Measurements from ENCODE around the gene GLA.

The GLA gene

GRCh38 chrX:101365301-101365795, 42.4 kb downstream of the GLA start:
- Histone ChIP-seq H3K4me3 (ENCODE audit: low read depth, low read length) (no peak overlapping the region), H3K4me1 (ENCODE audit: control insufficient read depth, insufficient read depth, low read length) (peaks cover 2% of the 10 kb centered on the region; the same call in 1 of the 2 replicates), H3K9me3 (ENCODE audit: control insufficient read depth, insufficient read depth, low read depth, low read length) (no peaks in the 10 kb centered on the region), H3K27ac (ENCODE audit: extremely low read depth, low read depth, low read length) (no peak overlapping the region), H3K36me3 (ENCODE audit: control insufficient read depth in 2 of 2, insufficient read depth in 1 of 2, low read length in 2 of 2) (no peaks in the 10 kb centered on the region)
- no peak for TF ChIP-seq ZNF501 (tag by site-specific recombination; IDR thresholded peaks at IDR 0.05)
- no peak for TF ChIP-seq ZBTB8A (tag by site-specific recombination; IDR thresholded peaks at IDR 0.05)
- TF ChIP-seq OVOL3 (tag by site-specific recombination; IDR thresholded peaks at IDR 0.05), result no peak
- TF ChIP-seq ZFHX2 (tag by site-specific recombination; conservative IDR thresholded peaks at IDR 0.05), result no peak
- TF ChIP-seq KLF9 (tag by site-specific recombination; IDR thresholded peaks at IDR 0.05; ENCODE audit: low read depth), result no peak
- TF ChIP-seq ZNF202 (tag by site-specific recombination; IDR thresholded peaks at IDR 0.05; ENCODE audit: borderline replicate concordance), result no peak
- TF ChIP-seq ZNF394 (tag by site-specific recombination; IDR thresholded peaks at IDR 0.05; ENCODE audit: borderline replicate concordance), result no peak
- TF ChIP-seq ZNF398 (tag by site-specific recombination; IDR thresholded peaks at IDR 0.05), result no peak
- no peak for TF ChIP-seq ZNF529 (tag by site-specific recombination; IDR thresholded peaks at IDR 0.05; ENCODE audit: insufficient replicate concordance)
- no peak for TF ChIP-seq ZNF837 (tag by site-specific recombination; IDR thresholded peaks at IDR 0.05)
- no peak for TF ChIP-seq ZNF266 (tag by site-specific recombination; IDR thresholded peaks at IDR 0.05; ENCODE audit: low read depth)
- no peak for TF ChIP-seq ZNF514 (tag by site-specific recombination; IDR thresholded peaks at IDR 0.05)
- no peak for TF ChIP-seq ZNF157 (tag by site-specific recombination; IDR thresholded peaks at IDR 0.05)
- no peak for TF ChIP-seq HOXA7 (CRISPR knock-in tag; IDR thresholded peaks at IDR 0.05; ENCODE audit: borderline replicate concordance)
- TF ChIP-seq ZNF654 (tag by site-specific recombination; IDR thresholded peaks at IDR 0.05; ENCODE audit: low read depth), result no peak
- no peak for TF ChIP-seq BCL11B (tag by site-specific recombination; IDR thresholded peaks at IDR 0.05; ENCODE audit: low read depth)
- TF ChIP-seq ZNF121 (tag by site-specific recombination; IDR thresholded peaks at IDR 0.05), result no peak
- ChIA-PET CTCF (interaction anchor here (1.3 kb wide), 1 partner anchor 8 kb away, joined by 4 read pairs; no protein-coding TSS in a partner anchor), POLR2A (interaction anchor here (2.0 kb wide), 1 partner anchor 26 kb away, joined by 10 read pairs; the partner anchor contains the start of gene RPL36A)

- Histone ChIP-seq H3K9me3 (ENCODE audit: control insufficient read depth, insufficient read depth, low read depth, low read length) (no peaks in the 10 kb centered on the region), H3K27ac (ENCODE audit: extremely low read depth, low read depth, low read length) (no peak overlapping the region), H3K4me1 (ENCODE audit: control insufficient read depth, insufficient read depth, low read length) (peaks cover 2% of the 10 kb centered on the region; the same call in 1 of the 2 replicates), H3K36me3 (ENCODE audit: control insufficient read depth in 2 of 2, insufficient read depth in 1 of 2, low read length in 2 of 2) (no peaks in the 10 kb centered on the region), H3K4me3 (ENCODE audit: low read depth, low read length) (no peak overlapping the region)
- ChIA-PET POLR2A (interaction anchor here (1.5 kb wide), 1 partner anchor 28 kb away, joined by 7 read pairs; the partner anchor contains the start of gene RPL36A), CTCF (interaction anchor here (0.6 to 1.0 kb wide), 4 partner anchors 13 to 52 kb away, joined by 3 to 5 read pairs (median 4); partner anchors contain the start of gene RPL36A)
- TF ChIP-seq ZBTB49 (tag by site-specific recombination; IDR thresholded peaks at IDR 0.05; ENCODE audit: low read depth) (no peak), SALL2 (tag by site-specific recombination; IDR thresholded peaks at IDR 0.05; ENCODE audit: borderline replicate concordance) (no peak), ZFP41 (tag by site-specific recombination; IDR thresholded peaks at IDR 0.05; ENCODE audit: borderline replicate concordance) (no peak), ZNF549 (tag by site-specific recombination; IDR thresholded peaks at IDR 0.05) (no peak), MYNN (tag by site-specific recombination; IDR thresholded peaks at IDR 0.05; ENCODE audit: borderline replicate concordance) (no peak), ZNF639 (tag by site-specific recombination; IDR thresholded peaks at IDR 0.05) (no peak), ZNF37A (tag by site-specific recombination; IDR thresholded peaks at IDR 0.05) (no peak), ZNF645 (tag by site-specific recombination; IDR thresholded peaks at IDR 0.05) (no peak), ZNF274 (IDR thresholded peaks at IDR 0.05; ENCODE audit: low read length) (no peak), ZNF274 (tag by site-specific recombination; IDR thresholded peaks at IDR 0.05; ENCODE audit: borderline replicate concordance) (no peak), ZNF585B (tag by site-specific recombination; IDR thresholded peaks at IDR 0.05) (no peak)
These were observed 45.0 kb downstream of the GLA start for GRCh38 chrX:101362757-101363156.

All from HEK293 (cell line).